GM18505 (cell line): ENCODE results near the gene ALG14.
"Not testable (repeated sequence)": the region's sequence is repeated elsewhere in the genome, so short reads cannot be mapped to it uniquely, and the experiment has no call there.

Experiments
- ATAC-seq: cut with Tn5 transposase; IDR thresholded peaks from one replicate; pipeline ENCODE4 v1.9.1; 2021; ENCODE audit not compliant: unreplicated experiment
- POLR2A ChIP-seq: IDR thresholded peaks from 4 replicates; pipeline ENCODE4 v1.6.1; 2011; ENCODE audit warnings: borderline replicate concordance; ENCODE audit not compliant: insufficient read depth, insufficient read length; ENCODE audit errors: extremely low read depth

Gene ALG14

GRCh38 chr1:95041491-95042165 is 31.1 kb downstream of the ALG14 start:
- peak; percentile 74 for ATAC-seq

DNA sequence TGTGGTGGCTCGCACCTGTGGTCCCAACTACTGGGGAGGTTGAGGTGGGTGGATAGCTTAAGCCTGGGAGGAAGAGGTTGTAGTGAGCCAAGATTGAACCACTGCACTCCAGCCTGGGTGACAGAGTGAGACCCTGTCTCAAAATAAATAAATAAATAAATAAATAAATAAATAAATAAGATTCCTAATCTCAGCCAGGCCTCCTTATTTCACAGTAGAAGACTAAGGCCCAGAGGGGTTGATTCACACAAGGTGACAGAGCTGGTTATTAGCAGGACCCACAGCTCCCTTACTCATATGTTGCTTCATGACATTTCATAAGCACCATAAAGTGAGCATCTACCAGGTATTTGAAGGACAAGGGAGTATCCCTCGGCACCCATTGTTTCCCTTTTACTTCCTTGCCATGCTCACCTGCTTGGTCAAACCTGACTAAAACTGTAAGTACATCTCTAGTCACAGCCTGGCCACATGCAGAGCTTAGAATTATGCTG is 32.7 kb downstream of the ALG14 start:
- TF ChIP-seq POLR2A = no peak
- no peak for ATAC-seq

More at GRCh38 chr1:95041491-95042165, 31.1 kb downstream of the ALG14 start:
- TF ChIP-seq POLR2A = no peak

DNA sequence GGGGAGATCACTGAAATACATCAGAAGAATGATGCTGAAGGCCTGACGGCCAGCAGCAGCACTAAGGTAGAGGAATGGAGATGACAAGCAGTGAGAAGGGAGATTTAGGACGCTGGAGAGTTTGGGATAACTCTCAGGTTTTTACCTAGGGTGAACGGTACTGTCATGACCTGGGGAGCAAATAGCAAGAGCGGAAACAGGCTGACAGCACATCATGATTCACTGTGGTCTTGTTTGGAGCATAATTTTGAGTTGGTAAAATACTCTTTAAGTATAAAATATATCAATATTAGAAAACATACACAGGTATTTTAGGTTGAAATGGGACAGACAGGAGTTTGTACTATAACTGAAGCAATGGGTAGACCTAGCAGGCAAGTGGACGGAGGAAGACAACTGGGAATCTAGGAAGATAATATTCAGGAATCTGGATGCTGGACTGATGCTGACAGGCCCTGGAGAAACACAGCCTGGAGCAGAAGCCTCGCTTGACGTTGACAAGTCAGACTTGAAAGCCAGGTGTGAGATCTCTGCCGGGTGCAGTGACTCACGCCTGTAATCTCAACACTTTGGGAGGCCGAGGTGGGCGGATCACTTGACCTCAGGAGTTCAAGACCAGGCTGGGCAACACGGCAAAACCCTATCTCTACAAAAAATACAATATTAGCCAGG is 33.3 kb downstream of the ALG14 start:
- no peak for ATAC-seq
- no peak for TF ChIP-seq POLR2A

GRCh38 chr1:95035536-95035935 is 37.2 kb downstream of the ALG14 start:
- no peak for ATAC-seq
- TF ChIP-seq POLR2A = no peak

- no peak for TF ChIP-seq POLR2A
- no peak for ATAC-seq
These were observed 38.2 kb downstream of the ALG14 start for GRCh38 chr1:95034506-95034905.

GRCh38 chr1:95033843-95034242 is 38.9 kb downstream of the ALG14 start:
- ATAC-seq = no peak
- no peak for TF ChIP-seq POLR2A

GRCh38 chr1:95029532-95029931 is 43.2 kb downstream of the ALG14 start:
- no peak for TF ChIP-seq POLR2A
- no peak for ATAC-seq

DNA sequence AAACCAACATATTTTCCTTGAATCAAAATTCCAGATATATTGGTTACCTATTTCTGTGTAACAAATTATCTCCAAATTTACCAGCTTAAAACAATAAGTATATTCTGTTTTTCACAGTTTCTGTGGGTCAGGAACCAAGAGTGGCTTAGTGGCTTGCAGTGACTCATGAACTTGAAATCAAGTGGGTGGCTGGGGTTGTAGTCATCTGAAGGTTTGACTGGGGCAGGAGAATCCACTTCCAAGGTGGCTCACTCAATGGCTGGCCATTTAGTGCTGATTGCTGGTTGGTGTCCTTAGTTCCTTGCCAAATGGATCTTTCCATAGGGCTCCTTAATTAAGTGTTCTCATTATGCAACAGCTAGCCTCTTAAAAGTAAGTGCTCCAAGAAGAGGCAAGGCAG is 43.8 kb downstream of the ALG14 start:
- no peak for TF ChIP-seq POLR2A
- no peak for ATAC-seq

GRCh38 chr1:95027046-95027445 is 45.7 kb downstream of the ALG14 start:
- ATAC-seq = no peak
- no peak for TF ChIP-seq POLR2A

GRCh38 chr1:95023399-95024043 is 49.2 kb downstream of the ALG14 start:
- ATAC-seq = no peak
- no peak for TF ChIP-seq POLR2A

- TF ChIP-seq POLR2A = no peak
- ATAC-seq = no peak
These were observed 50.2 kb downstream of the ALG14 start for GRCh38 chr1:95022644-95022926.

- no peak for ATAC-seq
- no peak for TF ChIP-seq POLR2A
These were observed 50.7 kb downstream of the ALG14 start for GRCh38 chr1:95021805-95022643.

- no peak for ATAC-seq
- no peak for TF ChIP-seq POLR2A
These were observed 51.6 kb downstream of the ALG14 start for GRCh38 chr1:95021119-95021518.

DNA sequence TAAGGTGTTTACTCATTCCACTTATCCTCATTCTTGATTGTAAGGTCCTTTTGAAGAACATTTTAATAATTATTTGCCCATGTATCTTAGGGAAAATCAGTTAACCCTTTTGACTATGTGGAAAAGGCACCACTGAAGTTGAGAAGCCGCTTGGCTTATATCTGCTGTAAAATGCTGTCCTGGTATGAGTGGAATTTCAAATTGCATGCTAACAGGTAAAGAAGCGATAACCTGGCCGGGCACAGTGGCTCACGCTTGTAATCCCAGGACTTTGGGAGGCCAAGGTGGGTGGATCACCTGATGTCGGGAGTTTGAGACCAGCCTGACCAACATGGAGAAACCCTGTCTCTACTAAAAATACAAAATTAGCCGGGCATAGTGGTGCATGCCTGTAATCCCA is 53.3 kb downstream of the ALG14 start:
- ATAC-seq = not testable (repeated sequence)
